Heart right ventricle (tissue), 16 donors: Measurements from ENCODE around the gene BATF3. TPM values are rescaled to one million over a fixed set of nuclear protein-coding genes. Genes with fewer than 3 reads are reported as not detected.

Experiments used
- ATAC-seq, 8 donors: fragments of 200-7000 bp; cut with Tn5 transposase; one replicate each; pipeline ENCODE4 v1.9.1; 2020; ENCODE audit warnings: mild to moderate bottlenecking in 8 of 8, moderate library complexity in 8 of 8, moderate number of reproducible peaks in 1 of 8
- DNase-seq, 2 donors: peaks; one replicate each; pipeline ENCODE4 v3.0.0-alpha.2; 2020
- H3K27ac ChIP-seq, 10 donors: fragments of 200-600 bp; sonication (generic) in 2 of 10; one replicate each; pipeline versions ENCODE4 v1.5.0 to v1.8.0; 2020 to 2022; ENCODE audit warnings: mild to moderate bottlenecking in 3 of 10
- H3K27me3 ChIP-seq, 7 donors: fragments of 200-600 bp; one replicate each; pipeline ENCODE4 v1.8.0; 2021 to 2022; ENCODE audit warnings: mild to moderate bottlenecking in 2 of 7
- H3K36me3 ChIP-seq, 9 donors: fragments of 200-600 bp; sonication (generic) in 1 of 9; one replicate each; pipeline versions ENCODE4 v1.5.0 to v1.8.0; 2020 to 2022; ENCODE audit warnings: mild to moderate bottlenecking in 2 of 9
- H3K4me1 ChIP-seq, 9 donors: fragments of 200-600 bp; sonication (generic) in 1 of 9; one replicate each; pipeline versions ENCODE4 v1.5.0 to v1.8.0; 2020 to 2022; ENCODE audit warnings: mild to moderate bottlenecking in 4 of 9
- H3K4me3 ChIP-seq, 10 donors: fragments of 200-600 bp; sonication (generic) in 2 of 10; one replicate each; pipeline versions ENCODE4 v1.5.0 to v1.8.0; 2020 to 2022; ENCODE audit warnings: mild to moderate bottlenecking in 7 of 10, moderate library complexity in 2 of 10
- H3K9me3 ChIP-seq, 11 donors: fragments of 200-600 bp in 10 of 11; sonication (generic) in 2 of 11; one replicate each; pipeline versions ENCODE4 v1.5.0 to v1.8.0; 2013 to 2022; ENCODE audit warnings: mild to moderate bottlenecking in 2 of 11, control low read depth in 1 of 11, moderate library complexity in 1 of 11
- WGBS, 2 donors: extraction: QIAGEN DNeasy Blood & Tissue Kit; methylation state at CpG; one replicate each; pipeline ENCODE4 v1.1.7; 2013; ENCODE audit warnings: inconsistent platforms in 1 of 2; 5-methylcytosine and 5-hydroxymethylcytosine counted together
- intact Hi-C, 10 donors: fragments of 100-400 bp; cut with DNase I; formaldehyde crosslinking; loops; one replicate each; pipeline versions ENCODE4 v1.11.1 to v1.14.2; 2022
- polyA plus RNA-seq, 2 donors: library from polyadenylated mRNA; stranded (reverse); fragments of 200-250 nt; gene quantifications; one replicate each; pipeline ENCODE4 v1.2.3, GENCODE V29; 2013
- total RNA-seq, 10 donors: library from RNA; stranded (reverse); fragmentation: NEBNext Ultra II Directional in 3 of 10; extraction: Animal tissue kit (Norgen Biotek cat#: 25700) in 3 of 10; gene quantifications; one replicate each; pipeline versions ENCODE4 v1.2.1 to v1.2.4, GENCODE V29; 2021 to 2023
- TF ChIP-seq, protein P1 (sequence below), 9 donors: fragments of 200-600 bp; sonication (generic) in 2 of 9; IDR thresholded peaks; one replicate each; pipeline versions ENCODE4 v1.5.0 to v1.8.0; 2021 to 2022; ENCODE audit warnings: antibody characterized with exemption in 9 of 9, mild to moderate bottlenecking in 5 of 9, moderate library complexity in 1 of 9
- donor health status: Arrhythmogenic right ventricular cardiomyopathy.
- donor health status: ischemic (EF 13 %, LVEDD 7.1; RV severe dilation, severe dysfunction).
- donor health status: healthy with polysubstance abuse.
- donor health status: DM: no; HTN: yes; CAD: no.
- donor health status: DM: no; HTN: no; CAD: no.
- donor health status: ischemic (EF 25% LVEDD 6.9; RV normal size, moderate dysfunction).
- donor health status: ischemic (EF 25% LVEDD 5.7; RV mildly dilated, moderate dysfunction).
- donor health status: healthy.
- donor health status: DM: yes; HTN: yes; CAD: no.
- donor health status: Ischemic cardiomyopathy.
- donor health status: ischemic (EF 35%, LVEDD 5.7; RV mildly dilated, moderate dysfunction).
- donor health status: nonischemic (EF 11% LVEDD 7.7; RV severe dilation, severe dysfunction).
- donor health status: DM: yes; HTN: yes; CAD: no.
- donor health status: PGD.
- donor health status: ischemic (EF 29% LVEDD 5.4; RV normal size, mild dysfunction).
- donor health status: nonischemic (EF 23%, LVEDD 6.1; RV moderate dilation, normal function).

Gene BATF3
- total and polyA plus RNA-seq, 12 donors: 0.28 to 7.0 (median 1.1) TPM

- Histone ChIP-seq H3K27ac (peak overlapping the region; percentile 71 to 90 (median 84)), H3K4me3 (peak overlapping the region in 8 of 10 donors; percentile 4 to 43 (median 30)), H3K27me3 (no peaks in the 10 kb centered on the region), H3K36me3 (no peaks in the 10 kb centered on the region), H3K9me3 (peaks cover 0 to 20% (median 0%) of the 10 kb centered on the region in 11 donors), H3K4me1 (peaks cover 15 to 60% (median 47%) of the 10 kb centered on the region in 9 donors)
- DNase-seq (no peak), ATAC-seq (peak in 2 of 8 donors; percentile 19 to 20)
- intact Hi-C loops: no loop called here
- WGBS, 2 donors: 73 to 75% methylated on average over 5 of the region's 5 CpGs
- TF ChIP-seq, protein P1, sequence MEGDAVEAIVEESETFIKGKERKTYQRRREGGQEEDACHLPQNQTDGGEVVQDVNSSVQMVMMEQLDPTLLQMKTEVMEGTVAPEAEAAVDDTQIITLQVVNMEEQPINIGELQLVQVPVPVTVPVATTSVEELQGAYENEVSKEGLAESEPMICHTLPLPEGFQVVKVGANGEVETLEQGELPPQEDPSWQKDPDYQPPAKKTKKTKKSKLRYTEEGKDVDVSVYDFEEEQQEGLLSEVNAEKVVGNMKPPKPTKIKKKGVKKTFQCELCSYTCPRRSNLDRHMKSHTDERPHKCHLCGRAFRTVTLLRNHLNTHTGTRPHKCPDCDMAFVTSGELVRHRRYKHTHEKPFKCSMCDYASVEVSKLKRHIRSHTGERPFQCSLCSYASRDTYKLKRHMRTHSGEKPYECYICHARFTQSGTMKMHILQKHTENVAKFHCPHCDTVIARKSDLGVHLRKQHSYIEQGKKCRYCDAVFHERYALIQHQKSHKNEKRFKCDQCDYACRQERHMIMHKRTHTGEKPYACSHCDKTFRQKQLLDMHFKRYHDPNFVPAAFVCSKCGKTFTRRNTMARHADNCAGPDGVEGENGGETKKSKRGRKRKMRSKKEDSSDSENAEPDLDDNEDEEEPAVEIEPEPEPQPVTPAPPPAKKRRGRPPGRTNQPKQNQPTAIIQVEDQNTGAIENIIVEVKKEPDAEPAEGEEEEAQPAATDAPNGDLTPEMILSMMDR (IDR thresholded peaks at IDR 0.05): no peak
These were observed 61.7 kb downstream of the BATF3 start for GRCh38 chr1:212637902-212638301.

Other genes starting within 250 kb of the BATF3 start
- 100 to 1,000 TPM in 1 of 10 donors, 10 to 100 TPM in 8, 1 to 10 TPM in 1; 8.4 to 684 (median 25.9) TPM for gene ATF3, start 91.1 kb downstream of the BATF3 start, total RNA-seq
- gene ATF3, start 91.1 kb downstream of the BATF3 start, polyA plus RNA-seq: 10 to 100 TPM; 16.9 to 40.0 TPM
- gene NSL1, start 91.9 kb upstream of the BATF3 start, total RNA-seq: 10 to 100 TPM; 19.1 to 30.1 (median 24.3) TPM
- gene NSL1, start 91.9 kb upstream of the BATF3 start, polyA plus RNA-seq: 10 to 100 TPM in 1 of 2 donors, 1 to 10 TPM in 1; 9.4 to 21.3 TPM
- 10 to 100 TPM; 20.7 to 38.8 (median 26.5) TPM for gene TATDN3, start 92.1 kb upstream of the BATF3 start, total RNA-seq
- gene TATDN3, start 92.1 kb upstream of the BATF3 start, polyA plus RNA-seq: 10 to 100 TPM; 12.9 to 23.4 TPM
- gene SPATA45, start 147.8 kb upstream of the BATF3 start, total RNA-seq: under 1 TPM in 1 of 10 donors, not detected in 9; 0.56 TPM
- gene SPATA45, start 147.8 kb upstream of the BATF3 start, polyA plus RNA-seq: not detected
- 1 to 10 TPM; 1.2 to 4.9 (median 2.2) TPM for gene FLVCR1, start 158.4 kb upstream of the BATF3 start, total RNA-seq
- 1 to 10 TPM; 1.3 to 2.8 TPM for gene FLVCR1, start 158.4 kb upstream of the BATF3 start, polyA plus RNA-seq